Fibroblast of lung (primary cell): Measurements from ENCODE around the gene MRPS10. TPM values are rescaled to one million over a fixed set of nuclear protein-coding genes. Genes with fewer than 3 reads are reported as not detected.
A peak's percentile ranks its signal among the peaks of the same experiment; 100 is the strongest.

Experiments
- DNase-seq, 2 donors: peaks; one replicate each; pipeline versions ENCODE4 v3.0.0 to v3.0.0-alpha.2; 2010; ENCODE audit warnings: low read depth in 2 of 2
- H2AFZ ChIP-seq: 2 replicates; pipeline ENCODE4 v1.5.1; 2012; ENCODE audit warnings: low read length, control low read depth, inconsistent platforms
- H3K27ac ChIP-seq: 2 replicates; pipeline ENCODE4 v1.5.1; 2011; ENCODE audit warnings: low read length, control low read depth; ENCODE audit not compliant: insufficient read depth
- H3K27me3 ChIP-seq: 2 replicates; pipeline ENCODE4 v1.5.1; 2011; ENCODE audit warnings: mild to moderate bottlenecking, low read length; ENCODE audit not compliant: control insufficient read depth, insufficient read depth
- H3K36me3 ChIP-seq: 2 replicates; pipeline ENCODE4 v1.5.1; 2011; ENCODE audit warnings: low read length; ENCODE audit not compliant: control insufficient read depth, insufficient read depth
- H3K4me1 ChIP-seq: 2 replicates; pipeline ENCODE4 v1.5.1; 2011; ENCODE audit warnings: low read length; ENCODE audit not compliant: control insufficient read depth, insufficient read depth; ENCODE audit errors: extremely low read depth
- H3K4me2 ChIP-seq: 2 replicates; pipeline ENCODE4 v1.5.1; 2011; ENCODE audit warnings: low read length, control low read depth; ENCODE audit not compliant: insufficient read depth; ENCODE audit errors: extremely low read depth
- H3K4me3 ChIP-seq, 4 experiments: fragments of 200-600 bp in 1 of 4; sonication (generic) in 1 of 4; replicated peaks in 1 of 4; 2 replicates each; pipeline ENCODE4 v1.5.1; 2011 to 2016; ENCODE audit warnings: low read length in 4 of 4, low read depth in 3 of 4, mild to moderate bottlenecking in 3 of 4, control low read depth in 2 of 4, inconsistent platforms in 1 of 4, mixed read lengths in 1 of 4; ENCODE audit not compliant: insufficient read depth in 1 of 4; ENCODE audit errors: control extremely low read depth in 1 of 4
- H3K79me2 ChIP-seq: 2 replicates; pipeline ENCODE4 v1.5.1; 2012; ENCODE audit warnings: mild to moderate bottlenecking, low read length, inconsistent platforms; ENCODE audit not compliant: control insufficient read depth, insufficient read depth
- H3K9ac ChIP-seq: 2 replicates; pipeline ENCODE4 v1.5.1; 2011; ENCODE audit warnings: mild to moderate bottlenecking, low read length, control low read depth; ENCODE audit not compliant: insufficient read depth
- H3K9me3 ChIP-seq: 2 replicates; pipeline ENCODE4 v1.5.1; 2012; ENCODE audit warnings: low read depth, low read length; ENCODE audit not compliant: control insufficient read depth, insufficient read depth
- H4K20me1 ChIP-seq: 2 replicates; pipeline ENCODE4 v1.5.1; 2011; ENCODE audit warnings: low read length; ENCODE audit not compliant: control insufficient read depth, insufficient read depth; ENCODE audit errors: extremely low read depth
- EZH2 ChIP-seq: IDR thresholded peaks from 2 replicates; pipeline ENCODE4 v1.5.1; 2012; ENCODE audit warnings: low read length, control low read depth, mild to moderate bottlenecking; ENCODE audit errors: missing control alignments
- polyA plus RNA-seq, 2 donors: library from polyadenylated mRNA; depleted of rRNA in 1 of 2; stranded (reverse) in 1 of 2; unstranded in 1 of 2; fragments of >200 nt; gene quantifications; 2 replicates each; pipeline ENCODE4 v1.2.1, GENCODE V29; 2011 to 2012; ENCODE audit warnings: missing spikeins in 1 of 2
- total RNA-seq: library from RNA; depleted of rRNA; stranded (reverse); fragments of >200 nt; gene quantifications from 2 replicates; pipeline ENCODE4 v1.2.1, GENCODE V29; 2014
- TF ChIP-seq, protein P1 (sequence below), 2 donors: IDR thresholded peaks in 1 of 2; conservative IDR thresholded peaks in 1 of 2; 1 replicate in 1 of 2; 2 replicates in 1 of 2; pipeline ENCODE4 v1.5.1; 2011 to 2012; ENCODE audit warnings: low read length in 2 of 2, control low read depth in 1 of 2, inconsistent platforms in 1 of 2, low read depth in 1 of 2, mild to moderate bottlenecking in 1 of 2

The MRPS10 gene
- total and polyA plus RNA-seq, 2 donors (not counting 1 experiment from before 2014, with no cell fraction given), result 67.5 to 74.1 TPM

GRCh38 chr6:42179261-42179944, 38.3 kb downstream of the MRPS10 start:
- no peaks in the 10 kb centered on the region for H3K27me3 ChIP-seq
- TF ChIP-seq, protein P1, sequence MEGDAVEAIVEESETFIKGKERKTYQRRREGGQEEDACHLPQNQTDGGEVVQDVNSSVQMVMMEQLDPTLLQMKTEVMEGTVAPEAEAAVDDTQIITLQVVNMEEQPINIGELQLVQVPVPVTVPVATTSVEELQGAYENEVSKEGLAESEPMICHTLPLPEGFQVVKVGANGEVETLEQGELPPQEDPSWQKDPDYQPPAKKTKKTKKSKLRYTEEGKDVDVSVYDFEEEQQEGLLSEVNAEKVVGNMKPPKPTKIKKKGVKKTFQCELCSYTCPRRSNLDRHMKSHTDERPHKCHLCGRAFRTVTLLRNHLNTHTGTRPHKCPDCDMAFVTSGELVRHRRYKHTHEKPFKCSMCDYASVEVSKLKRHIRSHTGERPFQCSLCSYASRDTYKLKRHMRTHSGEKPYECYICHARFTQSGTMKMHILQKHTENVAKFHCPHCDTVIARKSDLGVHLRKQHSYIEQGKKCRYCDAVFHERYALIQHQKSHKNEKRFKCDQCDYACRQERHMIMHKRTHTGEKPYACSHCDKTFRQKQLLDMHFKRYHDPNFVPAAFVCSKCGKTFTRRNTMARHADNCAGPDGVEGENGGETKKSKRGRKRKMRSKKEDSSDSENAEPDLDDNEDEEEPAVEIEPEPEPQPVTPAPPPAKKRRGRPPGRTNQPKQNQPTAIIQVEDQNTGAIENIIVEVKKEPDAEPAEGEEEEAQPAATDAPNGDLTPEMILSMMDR (conservative IDR thresholded peaks at IDR 0.05 in 1 of 2, IDR thresholded peaks at IDR 0.05 in 1 of 2; ENCODE audit: low read depth in 1 of 2, low read length in 2 of 2), result no peak
- TF ChIP-seq EZH2, result no peak
- no peak overlapping the region for H3K4me2 ChIP-seq
- no peak overlapping the region for H3K9ac ChIP-seq
- H3K9me3 ChIP-seq, result no peaks in the 10 kb centered on the region
- no peak overlapping the region for H3K27ac ChIP-seq
- no peak overlapping the region for H3K4me3 ChIP-seq
- H3K79me2 ChIP-seq, result no peaks in the 10 kb centered on the region
- H4K20me1 ChIP-seq, result no peaks in the 10 kb centered on the region
- no peaks in the 10 kb centered on the region for H3K36me3 ChIP-seq
- H3K4me1 ChIP-seq, result no peaks in the 10 kb centered on the region
- no peak for DNase-seq
- no peak overlapping the region for H2AFZ ChIP-seq

DNA sequence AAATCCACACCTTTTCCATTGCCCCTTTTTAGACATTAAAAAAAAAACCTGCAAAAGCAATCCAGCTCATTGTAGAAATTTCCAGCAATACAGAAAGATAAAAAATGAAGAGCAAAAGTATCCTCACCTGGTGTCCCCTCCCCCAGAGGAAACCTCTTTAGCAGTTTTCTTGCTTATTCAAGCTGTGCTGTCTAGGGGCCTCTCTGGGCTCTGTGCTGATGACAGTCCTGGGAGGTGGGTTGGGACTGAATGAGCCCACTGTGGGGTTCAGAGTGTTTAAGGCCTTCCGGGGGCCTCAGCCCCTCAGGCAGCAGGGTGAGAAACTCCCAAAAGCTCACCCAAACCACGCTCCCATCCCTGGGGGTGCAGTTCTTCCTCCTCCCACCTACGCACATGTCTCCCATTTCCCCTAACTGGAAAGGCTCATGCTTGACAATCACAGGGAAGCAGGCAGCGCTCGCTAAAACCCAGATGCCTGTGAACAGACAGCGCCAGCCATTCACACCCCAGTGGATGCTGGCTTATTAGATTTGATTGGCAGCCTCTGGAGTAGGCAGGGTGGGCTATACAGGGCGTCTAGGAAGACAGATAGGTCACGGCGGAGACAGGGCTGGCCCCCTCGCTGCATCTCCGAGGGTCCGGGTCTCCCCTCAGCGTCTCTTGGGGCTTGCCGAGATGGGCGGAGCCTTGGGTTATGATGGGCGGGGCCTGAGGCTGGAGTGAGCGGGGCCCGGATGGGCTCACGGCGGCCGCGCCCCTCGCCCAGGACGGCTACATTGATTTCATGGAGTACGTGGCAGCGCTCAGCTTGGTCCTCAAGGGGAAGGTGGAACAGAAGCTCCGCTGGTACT, 39.9 kb downstream of the MRPS10 start:
- Histone ChIP-seq H3K4me2 (no peak overlapping the region), H3K27ac (no peak overlapping the region)

GRCh38 chr6:42176981-42177380, 40.7 kb downstream of the MRPS10 start:
- no peak overlapping the region for H3K4me2 ChIP-seq
- no peak for TF ChIP-seq EZH2
- TF ChIP-seq, protein P1 (conservative IDR thresholded peaks at IDR 0.05 in 1 of 2, IDR thresholded peaks at IDR 0.05 in 1 of 2; ENCODE audit: low read depth in 1 of 2, low read length in 2 of 2), result no peak
- no peaks in the 10 kb centered on the region for H4K20me1 ChIP-seq
- H3K79me2 ChIP-seq, result no peaks in the 10 kb centered on the region
- H3K27me3 ChIP-seq, result no peaks in the 10 kb centered on the region
- no peak overlapping the region for H2AFZ ChIP-seq
- no peak for DNase-seq
- no peaks in the 10 kb centered on the region for H3K4me1 ChIP-seq
- H3K9me3 ChIP-seq, result no peaks in the 10 kb centered on the region
- no peaks in the 10 kb centered on the region for H3K36me3 ChIP-seq
- H3K9ac ChIP-seq, result no peak overlapping the region
- no peak overlapping the region for H3K4me3 ChIP-seq
- no peak overlapping the region for H3K27ac ChIP-seq

More for the DNA sequence above, 39.9 kb downstream of the MRPS10 start:
- no peaks in the 10 kb centered on the region for H4K20me1 ChIP-seq
- no peak overlapping the region for H2AFZ ChIP-seq
- no peak for DNase-seq
- no peaks in the 10 kb centered on the region for H3K9me3 ChIP-seq
- H3K4me1 ChIP-seq, result no peaks in the 10 kb centered on the region
- no peaks in the 10 kb centered on the region for H3K36me3 ChIP-seq
- no peaks in the 10 kb centered on the region for H3K27me3 ChIP-seq
- H3K4me3 ChIP-seq, result peak overlapping the region in 1 of 4 experiments; percentile 10
- TF ChIP-seq, protein P1 (conservative IDR thresholded peaks at IDR 0.05 in 1 of 2, IDR thresholded peaks at IDR 0.05 in 1 of 2; ENCODE audit: low read depth in 1 of 2, low read length in 2 of 2), result no peak
- no peak for TF ChIP-seq EZH2
- H3K9ac ChIP-seq, result no peak overlapping the region
- H3K79me2 ChIP-seq, result no peaks in the 10 kb centered on the region
